HG03378 (cell line): ENCODE results near the gene ATOH8.

Source experiments
- ATAC-seq: cut with Tn5 transposase; IDR thresholded peaks from one replicate; pipeline ENCODE4 v1.9.1; 2021; ENCODE audit warnings: mild to moderate bottlenecking, moderate library complexity; ENCODE audit not compliant: unreplicated experiment

ATOH8 gene

DNA sequence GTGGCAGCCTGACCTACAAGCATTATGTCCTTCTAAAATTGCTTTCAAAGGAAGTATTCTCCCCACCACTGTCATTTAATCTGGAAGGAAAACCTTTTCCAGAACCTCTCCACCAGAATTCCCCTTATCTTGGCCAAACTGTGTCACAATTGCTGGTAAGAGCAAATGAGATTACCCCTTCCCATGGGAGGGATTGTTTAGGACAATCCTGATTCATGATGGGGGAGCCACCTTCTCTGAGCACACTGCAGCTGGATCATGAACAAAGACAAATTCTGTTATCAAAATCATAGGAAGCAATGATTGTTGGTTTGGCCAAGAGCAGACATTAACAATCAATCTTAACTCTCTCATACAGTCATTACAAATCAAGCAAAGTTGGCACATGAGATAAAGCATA, 18.1 kb upstream of the ATOH8 start:
- no peak for ATAC-seq

DNA sequence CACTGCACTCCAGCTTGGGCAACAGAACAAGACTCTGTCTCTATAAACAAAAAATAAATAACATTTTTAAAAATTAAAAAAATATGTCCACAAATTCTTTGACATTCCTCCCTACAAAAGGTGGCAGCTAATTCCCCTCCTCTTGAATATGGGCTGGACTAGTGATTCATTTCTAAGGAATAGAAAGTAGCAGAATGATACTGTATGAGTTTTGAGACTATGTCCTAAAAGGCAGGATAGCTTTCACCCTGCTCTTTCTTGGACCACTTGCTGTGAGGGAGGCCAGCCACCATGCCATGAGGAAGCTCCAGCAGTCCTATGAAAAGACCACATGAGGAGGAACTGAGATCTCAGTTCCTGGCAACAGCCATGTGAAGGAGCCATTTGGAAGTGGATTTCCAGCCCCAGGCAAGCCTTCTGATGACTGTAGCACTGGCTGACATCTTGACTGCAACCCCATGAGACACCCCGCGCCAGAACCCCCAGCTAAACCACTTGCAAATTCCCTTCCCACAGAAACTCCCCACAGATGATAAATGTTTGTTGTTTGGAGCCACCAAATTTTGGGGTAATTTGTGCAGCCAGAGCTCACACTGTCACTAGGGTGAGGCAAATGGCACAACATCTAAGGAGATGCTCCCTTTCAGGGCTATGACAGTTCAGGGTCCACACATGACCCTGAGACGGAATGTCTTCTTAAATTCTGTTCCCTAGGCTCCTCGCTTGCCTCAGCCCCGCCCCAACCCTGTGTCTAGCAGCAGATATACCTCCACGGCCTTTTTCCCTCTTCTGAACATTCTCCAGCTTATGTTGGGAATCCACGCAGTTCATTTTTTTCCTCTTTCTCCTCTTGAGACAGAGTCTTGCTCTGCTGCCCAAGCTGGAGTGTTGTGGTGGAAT, 17.1 kb upstream of the ATOH8 start:
- ATAC-seq, result no peak

DNA sequence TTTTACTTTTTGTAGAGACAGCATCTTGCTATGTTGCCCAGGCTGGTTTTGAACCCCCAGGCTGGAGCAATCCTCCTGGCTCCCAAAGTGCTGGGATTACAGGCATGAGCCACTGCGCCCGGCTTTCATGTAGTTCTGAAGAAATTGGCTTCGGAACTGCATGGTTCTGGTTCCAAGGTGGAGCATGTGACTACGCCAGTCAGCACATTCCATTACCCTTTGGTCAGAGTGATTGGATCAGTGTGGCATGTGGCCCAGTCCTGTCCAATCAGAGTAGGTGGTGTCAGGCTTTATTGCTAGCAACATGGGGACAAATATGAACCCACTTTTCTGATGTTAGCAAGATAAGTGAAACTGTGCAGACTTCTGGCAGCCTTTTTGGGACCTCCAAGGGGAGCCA, 16.3 kb upstream of the ATOH8 start:
- no peak for ATAC-seq

DNA sequence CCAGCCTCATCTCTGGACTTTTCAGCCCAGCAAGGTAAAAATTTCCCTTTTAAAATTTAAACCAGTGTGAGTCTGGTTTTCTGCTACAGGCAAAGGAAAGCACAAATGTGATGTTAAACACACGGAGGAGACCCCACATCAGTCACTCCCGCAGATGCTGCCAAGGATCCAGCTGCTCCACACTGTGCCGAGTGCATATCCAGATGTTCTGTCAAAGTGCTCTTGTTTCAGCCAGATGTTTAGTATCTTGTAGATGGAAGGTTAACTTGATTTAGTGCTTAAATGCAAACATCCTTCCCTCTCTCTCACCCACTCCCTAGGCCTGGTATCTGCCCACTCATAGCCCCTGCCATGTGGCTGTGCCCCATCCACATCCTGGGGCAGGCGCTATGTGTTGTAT, 15.8 kb upstream of the ATOH8 start:
- ATAC-seq, result no peak

DNA sequence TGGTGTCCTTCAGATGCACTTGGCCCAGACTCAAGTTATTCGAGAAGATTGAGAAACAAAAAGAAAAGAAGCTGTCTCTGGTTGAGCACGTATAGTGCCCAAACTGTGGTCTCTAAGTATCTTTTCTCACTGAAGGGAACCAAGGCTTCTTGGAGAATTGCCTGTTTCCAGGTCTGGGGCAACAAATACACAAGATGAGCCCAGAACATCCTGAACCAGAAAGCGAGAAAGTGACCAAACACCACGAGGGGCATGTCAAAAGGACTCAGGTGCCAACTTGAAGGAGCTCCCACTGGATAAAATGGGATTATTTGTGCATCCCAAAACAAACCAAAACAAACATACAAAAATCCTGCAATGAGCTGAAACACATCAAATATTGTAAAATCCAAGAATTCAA, 13.6 kb upstream of the ATOH8 start:
- ATAC-seq, result no peak

DNA sequence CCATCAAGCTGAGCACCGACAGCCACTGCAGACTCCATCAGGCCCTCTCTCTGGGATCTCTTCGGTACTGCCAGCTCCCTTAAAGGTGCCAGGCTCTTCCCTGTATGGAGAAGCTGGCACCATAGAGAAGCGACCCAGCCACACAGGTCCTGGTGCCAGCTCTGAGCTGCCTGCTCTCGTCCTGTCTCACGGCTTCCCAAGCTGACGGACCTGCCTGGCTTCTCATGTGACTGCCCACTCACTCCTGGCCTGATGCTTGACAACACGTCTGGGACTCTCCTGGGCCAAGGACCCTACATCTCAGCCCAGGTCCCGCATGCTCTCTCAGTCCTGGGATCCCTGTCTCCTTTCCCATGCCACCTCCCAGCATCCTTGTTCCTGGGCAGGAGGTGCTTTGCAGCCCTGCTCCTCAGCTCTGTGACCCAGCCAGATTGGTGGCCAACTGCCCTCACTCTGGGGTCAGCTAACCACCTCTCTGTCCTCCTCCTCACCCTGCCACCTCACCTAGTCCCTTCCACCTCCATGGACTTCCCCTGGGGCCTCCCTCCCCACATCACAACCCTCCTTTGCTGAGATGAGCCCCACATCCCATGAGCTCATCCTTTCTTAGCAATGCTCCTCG, 12.5 kb upstream of the ATOH8 start:
- ATAC-seq, result no peak

DNA sequence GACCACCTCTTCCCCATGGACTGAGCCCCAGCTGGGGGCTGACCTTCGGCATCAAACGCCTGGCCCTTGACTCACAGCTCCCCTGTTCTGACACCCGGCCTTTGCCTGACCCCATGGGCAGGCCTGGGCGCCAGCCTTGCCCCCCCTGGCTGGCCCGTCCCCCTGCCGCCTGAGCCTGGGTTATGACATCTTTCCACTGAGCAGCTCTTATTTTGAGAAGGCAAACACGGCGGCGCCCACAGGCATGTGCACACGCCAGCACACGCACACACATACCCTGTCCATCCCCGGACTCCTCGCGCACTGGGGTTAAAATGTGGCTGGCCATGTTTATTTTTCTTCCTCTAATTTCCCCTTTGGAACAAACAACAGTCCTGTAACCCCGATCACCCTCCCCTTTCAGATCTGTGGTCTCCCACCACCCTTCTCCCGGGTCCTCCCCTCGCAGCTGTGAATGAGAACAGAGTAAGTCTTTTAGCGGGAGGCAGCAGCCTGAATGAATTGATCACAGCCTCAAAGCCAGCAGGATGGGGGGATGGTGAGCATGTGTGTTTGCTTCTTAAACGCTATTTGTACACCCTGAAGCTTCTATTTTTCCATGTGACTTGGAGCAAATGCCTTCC, 11.8 kb upstream of the ATOH8 start:
- no peak for ATAC-seq

DNA sequence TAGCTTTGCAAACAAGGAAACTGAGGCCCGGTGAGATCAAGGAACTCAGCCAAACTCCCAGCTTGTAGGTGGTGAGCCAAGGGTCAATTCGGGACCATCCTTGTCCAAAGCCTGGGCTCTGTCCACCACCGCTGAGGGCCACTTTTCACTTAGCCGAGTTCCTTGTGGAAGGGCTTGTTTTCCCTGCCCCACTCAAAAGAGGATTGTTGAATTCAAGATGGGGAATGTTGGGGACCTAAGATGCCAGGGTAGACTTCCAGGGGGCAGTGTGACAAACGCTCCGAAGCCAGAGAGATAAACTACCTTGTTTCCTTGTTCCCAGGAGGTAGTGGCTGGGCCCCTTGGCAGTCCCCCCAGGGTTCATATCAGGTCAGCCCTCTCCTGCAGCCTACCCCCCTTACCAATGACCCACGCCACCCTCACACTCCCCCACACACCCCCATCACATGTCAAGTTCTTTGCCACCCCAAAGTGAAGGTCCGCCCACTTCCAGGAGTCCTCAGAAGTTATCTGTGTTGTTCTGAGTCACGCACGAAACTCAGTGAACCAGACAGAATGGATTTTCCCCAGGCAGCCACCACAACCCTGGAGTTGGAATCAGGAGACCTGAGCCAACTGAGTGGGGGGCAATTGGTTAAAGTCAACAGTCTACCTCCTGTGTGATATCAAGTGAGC, 10.3 kb upstream of the ATOH8 start:
- no peak for ATAC-seq

DNA sequence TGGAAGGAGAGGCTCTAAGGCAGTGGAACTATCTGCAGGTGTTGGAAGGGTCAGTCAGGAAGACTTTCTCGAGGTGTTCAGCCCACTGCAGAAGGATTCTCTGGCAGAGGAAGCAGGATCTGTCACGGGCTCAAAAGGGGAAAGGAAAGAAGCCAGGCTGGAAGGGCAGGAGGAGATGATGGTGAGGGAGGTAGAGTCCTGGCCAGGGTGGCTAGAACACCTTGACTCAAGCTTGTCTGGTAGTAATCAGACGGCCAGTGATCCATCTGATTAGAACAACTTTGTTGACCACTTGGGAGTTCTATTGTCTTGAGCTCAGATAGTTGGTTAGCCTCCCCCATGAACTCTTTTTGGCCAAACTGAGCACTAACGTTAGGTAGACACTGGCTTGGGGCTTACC, 9.7 kb upstream of the ATOH8 start:
- no peak for ATAC-seq

DNA sequence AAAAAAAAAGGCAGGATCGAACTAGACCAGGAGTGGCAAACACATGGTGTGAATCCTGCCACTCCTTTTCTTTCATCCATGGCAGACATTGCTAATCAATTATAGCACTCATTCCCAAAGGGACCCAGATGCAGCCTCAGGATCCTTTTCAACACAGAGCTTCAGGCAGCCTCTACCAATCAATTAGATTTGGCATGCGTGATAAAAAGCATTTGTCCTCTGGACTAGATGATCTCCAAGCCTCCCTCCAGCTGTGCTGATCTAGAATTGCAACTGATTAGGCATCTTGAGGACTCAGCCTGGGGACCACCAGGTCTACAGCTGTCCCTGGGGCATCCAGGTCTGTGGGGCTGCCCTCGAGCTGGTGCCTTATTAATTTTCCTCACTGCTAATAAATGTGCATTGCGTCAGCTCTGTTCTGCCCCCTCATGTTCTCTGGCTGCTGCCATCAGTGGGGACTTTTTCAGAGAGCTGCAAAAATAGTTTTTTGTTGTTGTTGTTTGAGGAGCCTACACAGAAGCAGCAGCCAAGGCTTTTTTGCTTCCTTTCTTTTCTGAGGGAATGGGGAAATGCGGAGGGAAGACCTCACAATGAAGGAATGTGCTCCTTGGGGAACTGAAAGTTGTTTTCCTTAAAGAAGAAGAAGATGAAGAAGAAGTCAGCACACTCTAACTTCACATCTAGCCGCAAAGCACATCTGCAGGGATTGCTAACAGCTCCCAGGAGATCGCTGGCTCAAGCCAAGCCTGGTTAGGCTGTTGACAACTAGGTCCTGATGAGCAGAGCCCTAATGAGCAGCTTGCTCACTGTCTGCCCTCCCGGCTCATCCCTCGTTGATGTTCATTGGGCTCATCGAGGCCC, 8.8 kb upstream of the ATOH8 start:
- no peak for ATAC-seq

DNA sequence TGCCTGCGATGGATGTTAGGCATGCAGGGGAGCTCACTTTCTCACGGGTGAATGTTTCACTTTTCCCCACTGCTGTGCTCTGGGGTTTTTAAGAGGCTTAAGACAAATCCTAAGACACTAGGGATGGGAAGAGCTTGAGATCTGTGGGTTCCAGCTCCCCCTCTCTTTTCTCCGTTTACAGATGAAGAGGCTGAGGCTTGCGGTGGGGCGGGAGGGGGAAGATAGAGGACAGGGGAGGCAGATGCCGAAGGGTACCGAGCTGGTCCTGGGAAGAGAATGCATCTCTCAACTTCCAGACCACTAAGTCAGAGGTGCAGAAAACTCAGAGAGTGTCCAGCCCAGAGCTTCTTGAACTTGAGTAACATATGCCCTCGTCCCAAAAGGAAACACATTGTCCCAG, 8.2 kb upstream of the ATOH8 start:
- no peak for ATAC-seq

DNA sequence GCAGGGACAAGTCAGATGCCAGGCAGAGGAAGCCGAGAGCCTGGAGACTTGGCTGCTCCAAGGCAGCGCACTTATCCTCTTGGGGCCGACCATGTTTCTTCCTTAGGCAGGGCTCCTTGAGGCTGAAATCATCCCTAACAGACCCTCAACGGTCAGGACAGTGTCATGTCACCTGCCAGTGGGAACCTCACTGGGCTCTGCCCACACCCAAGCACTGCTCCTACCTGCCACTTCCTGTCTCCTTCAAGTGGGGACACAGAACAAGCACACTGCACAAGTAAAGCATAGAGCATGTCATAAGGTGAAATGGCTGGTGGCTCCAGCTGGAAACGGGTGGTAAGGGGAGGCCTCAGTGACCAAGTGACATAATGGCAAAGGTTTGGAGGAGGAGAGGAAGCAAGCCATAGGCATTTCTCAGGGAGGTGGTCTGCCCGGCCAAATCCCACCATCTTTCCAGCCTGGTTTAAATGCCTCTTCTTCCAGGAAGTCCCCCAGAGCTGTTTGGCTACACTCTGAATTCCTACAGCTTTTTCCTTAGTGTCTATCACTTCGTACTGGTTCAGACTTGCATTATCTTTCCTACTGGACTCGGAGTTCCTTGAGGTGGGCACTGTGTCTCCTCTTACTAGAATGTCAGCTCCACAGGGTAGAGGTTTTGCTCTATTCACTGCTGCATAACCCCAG, 7.3 kb upstream of the ATOH8 start:
- ATAC-seq, result no peak

DNA sequence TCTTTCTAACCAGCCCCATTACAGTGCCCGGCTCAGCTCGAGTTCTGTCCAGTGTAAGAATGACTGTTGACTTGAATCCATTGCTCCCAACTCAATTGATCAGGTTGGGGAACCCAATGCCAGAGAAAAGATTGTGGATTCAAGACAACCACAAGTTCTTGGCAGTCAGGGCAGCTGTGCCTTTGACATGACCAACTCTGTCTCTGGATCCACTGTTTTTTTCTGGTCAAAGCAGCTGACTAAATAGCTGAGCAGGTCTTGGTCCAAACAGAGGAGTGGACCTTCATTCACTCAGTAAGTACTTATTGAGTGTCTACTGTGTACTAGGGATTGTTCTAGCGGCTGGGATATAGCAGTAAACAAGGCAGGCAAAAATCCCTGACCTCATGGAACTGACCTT, 6.3 kb upstream of the ATOH8 start:
- no peak for ATAC-seq

DNA sequence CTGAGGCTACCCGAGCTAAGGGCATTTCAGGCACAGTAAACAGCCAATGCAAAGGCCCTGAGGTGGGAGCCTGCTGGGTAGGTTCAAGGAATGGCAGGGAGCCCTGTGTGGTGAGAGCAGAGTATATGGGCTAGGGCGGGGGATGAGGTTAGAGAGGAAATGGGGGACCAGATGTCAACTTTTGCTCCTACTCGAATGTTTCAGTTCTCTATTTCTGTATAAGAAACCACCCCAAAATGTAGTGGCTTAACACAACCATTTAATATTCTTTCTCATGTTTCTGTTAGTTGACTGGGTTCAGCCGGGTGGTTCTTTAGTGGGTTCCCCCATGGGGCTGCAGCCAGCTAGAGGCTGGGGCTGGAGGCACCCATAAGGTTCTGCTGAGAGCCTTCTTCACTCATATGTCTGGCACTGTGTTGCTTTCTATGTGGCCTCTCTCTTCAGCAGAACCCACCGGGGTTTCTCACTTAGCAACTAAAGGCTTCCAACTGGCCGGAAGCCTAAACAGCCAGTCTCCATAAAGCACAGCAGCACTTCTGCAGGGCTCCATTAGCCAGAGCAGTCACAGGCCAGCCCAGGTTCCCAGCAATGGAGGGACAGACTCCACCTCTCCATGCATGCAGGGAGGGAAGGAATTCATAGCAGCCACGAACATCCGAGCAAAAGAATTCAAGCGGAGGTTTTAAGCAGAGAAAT, 5.6 kb upstream of the ATOH8 start:
- ATAC-seq, result peak; percentile 71

DNA sequence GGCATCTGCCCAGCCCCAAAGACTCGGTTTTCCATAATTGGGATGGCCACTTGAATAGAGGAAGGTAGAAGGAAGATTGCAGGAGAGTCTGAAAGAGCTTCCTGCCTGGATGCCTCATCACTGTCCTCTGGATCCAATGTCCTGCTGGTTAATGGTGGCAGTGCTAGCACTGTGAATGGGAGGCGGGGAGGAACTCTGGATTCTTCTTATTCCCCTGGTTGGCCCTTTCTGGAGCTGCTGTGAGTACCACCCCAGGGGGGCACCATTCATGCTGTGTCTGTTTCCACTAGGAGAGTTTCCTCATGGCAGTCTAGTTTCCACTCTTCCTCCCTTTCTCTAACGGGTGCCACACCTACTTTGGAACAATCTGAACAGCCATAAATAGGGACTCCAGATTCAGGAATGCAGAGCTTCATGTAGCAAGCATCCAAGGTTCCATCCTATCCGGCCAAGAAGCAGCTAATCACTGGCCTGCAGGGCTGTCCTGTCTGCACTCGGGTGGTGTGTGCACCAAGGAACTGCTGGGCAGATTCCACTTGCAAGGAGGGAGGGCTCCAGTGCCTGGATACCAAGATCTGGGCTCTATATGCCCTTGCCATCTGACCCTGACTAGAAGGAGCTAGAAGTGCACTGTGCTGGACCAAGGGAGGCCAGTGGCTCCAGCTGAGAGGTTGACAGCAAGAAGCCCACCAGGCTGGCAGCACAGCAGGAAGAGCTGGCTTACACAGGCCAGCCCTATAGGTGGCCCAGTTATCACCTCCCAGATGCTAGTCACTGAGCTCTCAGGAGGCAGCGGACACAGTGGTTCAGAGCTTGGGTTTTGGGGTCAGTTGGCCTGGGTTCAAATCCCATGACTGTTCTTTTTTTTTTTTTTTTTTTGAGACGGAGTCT, 4.6 kb upstream of the ATOH8 start:
- ATAC-seq, result no peak

DNA sequence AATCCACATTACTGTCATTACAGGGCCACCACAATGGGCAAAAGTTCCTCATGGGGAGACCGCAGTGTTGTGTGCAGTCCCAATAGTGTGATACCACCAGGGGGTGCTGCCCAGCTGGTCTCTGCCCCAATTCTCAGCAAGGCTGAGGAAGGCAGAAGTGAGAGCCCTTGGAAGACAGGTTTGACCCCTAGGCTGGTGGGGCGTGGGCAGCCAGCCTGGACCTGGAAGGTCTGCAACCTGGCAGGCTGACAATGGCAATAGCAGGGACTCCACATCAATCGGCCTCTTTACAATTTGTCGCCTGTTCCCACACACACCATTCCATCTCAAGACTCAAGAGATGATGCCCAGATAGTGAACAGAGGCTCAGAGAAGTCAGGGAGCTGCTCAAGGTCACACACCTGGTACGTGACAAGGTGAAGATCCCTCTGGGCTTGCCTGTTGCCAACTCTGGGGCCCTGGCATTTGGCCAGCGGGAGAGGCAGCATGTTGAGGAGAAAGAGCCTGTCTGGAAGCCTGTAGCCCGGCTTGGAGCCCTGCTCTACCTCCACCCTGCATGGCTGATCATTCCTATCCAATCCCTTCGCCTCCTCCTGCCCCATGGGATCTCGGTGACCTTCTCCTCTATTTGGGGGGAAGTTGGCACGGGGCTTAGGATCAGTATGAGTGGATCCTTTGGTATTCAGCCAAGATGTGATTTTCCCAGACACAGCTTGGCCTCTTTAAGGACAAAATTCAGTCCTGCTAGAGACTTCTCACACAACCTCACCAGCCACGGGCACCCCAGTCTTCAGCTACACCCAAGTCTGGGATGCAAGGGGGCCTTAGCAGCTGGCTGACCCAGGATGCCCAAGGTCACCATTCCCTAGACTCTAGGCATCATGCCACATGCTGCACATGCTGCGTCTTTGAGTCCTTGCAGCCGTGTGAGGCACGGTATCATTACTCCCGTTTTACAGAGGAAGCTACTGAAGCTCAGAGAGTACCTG, 2.9 kb upstream of the ATOH8 start:
- no peak for ATAC-seq

DNA sequence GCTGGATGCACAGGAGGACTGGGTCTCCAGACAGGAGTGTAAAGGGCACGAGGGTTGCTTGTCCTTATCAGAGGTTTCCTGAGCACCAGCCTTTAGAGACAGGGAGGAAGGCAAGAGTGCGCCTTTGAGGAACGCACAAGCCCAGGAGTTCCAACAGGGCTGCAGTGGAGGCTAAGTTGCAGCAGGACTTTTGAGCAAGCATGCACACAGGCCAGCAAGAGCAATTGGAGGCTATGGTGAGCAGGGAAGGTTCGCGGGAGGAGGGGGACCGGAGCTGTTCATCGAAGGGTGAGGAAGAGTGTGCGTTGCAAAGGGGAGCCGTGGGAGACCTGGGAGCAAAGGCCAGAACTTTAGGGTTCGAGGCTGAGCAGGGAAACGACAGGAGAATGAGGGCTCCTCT, 2.2 kb upstream of the ATOH8 start:
- no peak for ATAC-seq
